Kasumi-1 (cell line): ENCODE results near the gene SMG6.
"Not testable (repeated sequence)": the region's sequence is repeated elsewhere in the genome, so short reads cannot be mapped to it uniquely, and the experiment has no call there.

Source experiments
- DNase-seq, 2 experiments: peaks; one replicate each; lab custom pipeline; 2025; lab: John Stamatoyannopoulos, UW

The SMG6 gene

GRCh38 chr17:2025622-2026309 lies 277.8 kb downstream of the SMG6 start:
- DNase-seq, result peak; percentile 42 to 53

- peak; percentile 10 to 22 for DNase-seq
Measured at GRCh38 chr17:2025220-2025621, 278.4 kb downstream of the SMG6 start, which contains the start of gene RTN4RL1. RTN4RL1 (minus strand) TSS chr17:2025334; CDS start chr17:2024865, 469 bp downstream.

- DNase-seq, result no peak
Measured at GRCh38 chr17:2024572-2025219, 278.9 kb downstream of the SMG6 start.

GRCh38 chr17:2023692-2024571 lies 279.7 kb downstream of the SMG6 start:
- peak in 1 of 2 experiments; percentile 7 for DNase-seq

GRCh38 chr17:2023256-2023655 lies 280.3 kb downstream of the SMG6 start:
- DNase-seq, result no peak

GRCh38 chr17:2022647-2023240 lies 280.8 kb downstream of the SMG6 start:
- DNase-seq, result no peak

- peak in 1 of 2 experiments; percentile 10 for DNase-seq
Measured at GRCh38 chr17:2020721-2021120, 282.9 kb downstream of the SMG6 start.

GRCh38 chr17:2019723-2020122 lies 283.9 kb downstream of the SMG6 start:
- DNase-seq, result no peak

- DNase-seq, result no peak
Measured at GRCh38 chr17:2018716-2019510, 284.7 kb downstream of the SMG6 start.

- DNase-seq, result no peak
Measured at GRCh38 chr17:2017274-2017941, 286.2 kb downstream of the SMG6 start.

GRCh38 chr17:2016494-2016893 lies 287.1 kb downstream of the SMG6 start:
- no peak for DNase-seq

- DNase-seq, result no peak
Measured at GRCh38 chr17:2015314-2015713, 288.3 kb downstream of the SMG6 start.

- no peak for DNase-seq
Measured at GRCh38 chr17:2013994-2014317, 289.6 kb downstream of the SMG6 start.

- DNase-seq, result not testable (repeated sequence)
Measured at GRCh38 chr17:2013220-2013993, 290.2 kb downstream of the SMG6 start.

- DNase-seq, result no peak
Measured at GRCh38 chr17:2012499-2012898, 291.1 kb downstream of the SMG6 start.

GRCh38 chr17:2011411-2012371 lies 291.9 kb downstream of the SMG6 start:
- DNase-seq, result peak; percentile 51 to 61
